ENCODE data around the gene AK1.

The AK1 gene, protein sequence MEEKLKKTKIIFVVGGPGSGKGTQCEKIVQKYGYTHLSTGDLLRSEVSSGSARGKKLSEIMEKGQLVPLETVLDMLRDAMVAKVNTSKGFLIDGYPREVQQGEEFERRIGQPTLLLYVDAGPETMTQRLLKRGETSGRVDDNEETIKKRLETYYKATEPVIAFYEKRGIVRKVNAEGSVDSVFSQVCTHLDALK

GRCh38 chr9:127877566-127877998 is at the start of gene AK1:
Gene AK1 (minus strand): TSS chr9:127877675. CDS start chr9:127874617, 3,058 bp downstream.
- DNase-seq: no peak

DNA sequence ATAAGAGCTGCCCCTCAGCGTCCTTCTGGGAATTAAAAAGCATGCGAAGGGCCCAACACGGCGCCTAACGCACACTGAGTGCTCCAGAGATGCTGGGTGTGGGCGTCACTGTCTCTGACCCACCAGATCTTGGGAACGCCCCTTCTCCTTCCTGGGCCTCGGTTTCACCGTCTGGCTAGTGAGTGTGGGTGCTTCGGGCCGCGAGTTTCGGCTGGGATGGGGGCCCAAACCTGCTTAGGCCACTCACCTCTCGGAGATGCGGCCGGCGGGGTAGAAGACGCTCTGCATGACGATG is 49.4 kb upstream of the AK1 start:
- DNase-seq: no peak

DNA sequence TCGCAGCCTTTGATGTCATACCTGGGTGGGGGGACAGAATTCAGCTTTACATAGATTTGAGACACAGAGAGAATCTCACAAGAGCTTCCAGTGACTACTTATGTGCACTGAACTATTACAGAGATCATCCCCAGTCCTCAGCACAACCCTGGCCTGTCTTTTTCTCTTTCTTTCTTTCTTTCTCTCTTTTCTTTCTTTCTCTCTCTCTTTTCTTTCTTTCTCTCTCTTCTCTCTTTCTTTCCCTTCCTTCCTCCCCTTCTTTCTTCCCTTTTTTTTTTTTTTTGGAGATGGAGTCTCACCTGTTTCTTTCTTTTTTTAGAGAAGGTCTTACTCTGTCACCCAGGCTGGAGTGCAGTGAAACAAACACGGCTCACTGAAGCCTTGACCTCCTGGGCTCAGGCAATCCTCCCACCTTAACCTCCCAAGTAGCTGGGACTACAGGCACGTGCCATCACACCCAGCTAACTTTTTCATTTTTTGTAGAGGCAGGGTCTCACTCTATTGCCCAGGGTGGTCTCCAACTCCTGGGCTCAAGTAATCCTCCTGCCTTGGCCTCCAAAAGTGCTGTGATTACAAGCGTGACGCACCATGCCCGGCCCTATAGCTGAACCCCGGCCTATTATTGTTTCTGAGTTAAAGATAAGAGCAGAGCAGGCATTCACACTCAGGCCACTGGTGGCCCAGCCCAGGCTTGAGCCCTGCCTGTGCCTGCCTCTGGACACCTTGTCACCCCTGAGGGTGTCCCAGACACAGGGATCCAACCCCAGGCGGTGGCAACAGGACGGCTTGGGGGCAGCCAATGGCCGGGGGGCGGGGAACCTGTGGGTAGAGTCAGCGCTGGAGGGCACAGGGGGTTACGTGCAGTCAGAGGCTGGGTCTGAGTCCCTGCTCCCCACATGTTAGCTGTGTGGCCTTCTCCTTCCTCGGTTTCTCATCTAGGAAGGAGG is 48.8 kb upstream of the AK1 start:
- no peak for DNase-seq

DNA sequence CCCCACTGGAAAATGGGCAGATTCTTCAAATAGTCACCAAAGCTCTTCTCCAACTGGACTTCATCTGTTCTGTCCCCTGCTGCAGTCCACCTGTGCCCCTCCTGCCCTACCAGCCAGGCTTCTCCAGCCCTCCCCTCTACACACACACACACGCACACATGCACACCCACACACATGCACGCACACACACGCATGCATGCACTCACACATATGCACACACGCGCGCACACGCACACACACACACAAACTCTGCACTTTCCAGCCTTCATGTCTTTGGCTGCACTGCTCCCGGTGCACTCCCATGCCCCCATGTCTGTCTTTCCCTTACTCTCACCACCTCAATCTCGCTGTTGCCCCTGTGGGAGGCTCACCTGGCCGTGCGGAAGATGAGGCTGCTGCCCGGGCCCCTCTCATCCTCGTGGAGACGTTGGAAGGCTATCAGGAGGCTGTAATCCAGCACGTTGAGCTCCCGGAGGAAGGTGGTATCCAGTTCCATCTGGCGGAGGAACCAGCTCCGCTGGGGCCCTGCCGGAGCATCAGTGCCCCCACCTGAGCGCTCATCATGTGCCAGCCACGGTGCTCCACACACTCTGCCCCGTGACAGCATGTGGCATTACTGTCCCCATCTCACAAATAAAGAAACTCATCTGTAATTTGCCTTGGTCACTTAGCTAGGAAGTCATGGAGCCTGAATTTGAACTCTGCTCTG is 47.4 kb upstream of the AK1 start:
- no peak for DNase-seq

DNA sequence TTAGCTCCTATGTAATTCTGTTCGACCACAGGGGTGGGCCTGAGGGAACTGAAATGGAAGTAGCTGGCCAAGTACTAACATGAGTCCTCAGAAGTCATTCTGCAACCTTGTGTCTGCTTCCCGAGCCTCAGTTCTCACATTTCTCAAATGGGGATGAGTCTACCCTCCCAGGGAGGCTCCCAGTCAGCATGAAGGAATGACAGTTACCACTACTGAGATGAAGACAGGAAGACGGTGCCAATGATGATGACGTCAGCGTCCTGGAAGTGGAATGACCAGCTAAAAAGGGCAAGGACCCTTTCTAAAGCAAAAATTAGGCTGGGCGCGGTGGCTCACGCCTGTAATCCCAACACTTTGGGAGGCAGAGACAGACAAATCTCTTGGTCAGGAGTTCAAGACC is 46.3 kb upstream of the AK1 start:
- DNase-seq: no peak

- DNase-seq: no peak
Observed at GRCh38 chr9:127923046-127923445, 45.6 kb upstream of the AK1 start.

DNA sequence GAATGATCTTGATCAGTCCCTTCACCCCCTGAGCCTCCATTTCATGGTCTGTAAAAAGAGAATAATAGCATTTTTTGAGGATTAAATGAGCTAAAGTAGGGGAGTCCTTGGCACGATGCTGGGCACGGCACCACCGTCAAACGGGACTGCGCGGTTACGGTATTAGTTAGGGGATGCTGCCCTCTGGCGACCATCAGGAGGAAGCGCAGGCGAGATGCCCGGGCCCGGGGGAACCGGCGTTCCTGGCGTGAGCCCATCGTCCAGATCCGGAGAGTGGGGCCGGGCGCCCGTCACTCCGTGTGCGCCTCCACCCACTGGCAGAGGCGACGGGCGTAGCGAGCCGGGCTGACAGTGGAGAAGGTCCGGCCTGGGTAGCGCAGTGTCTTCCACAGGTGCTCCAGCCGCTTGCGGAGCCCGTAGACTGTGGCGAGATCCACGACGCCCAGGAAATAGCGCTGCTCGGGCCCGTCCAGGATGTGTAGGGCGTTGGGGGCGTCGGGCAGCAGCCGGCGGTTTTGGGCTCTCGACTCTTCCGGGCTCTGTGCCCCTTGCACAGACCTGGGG is 44.2 kb upstream of the AK1 start:
- DNase-seq: peak; percentile 73

DNA sequence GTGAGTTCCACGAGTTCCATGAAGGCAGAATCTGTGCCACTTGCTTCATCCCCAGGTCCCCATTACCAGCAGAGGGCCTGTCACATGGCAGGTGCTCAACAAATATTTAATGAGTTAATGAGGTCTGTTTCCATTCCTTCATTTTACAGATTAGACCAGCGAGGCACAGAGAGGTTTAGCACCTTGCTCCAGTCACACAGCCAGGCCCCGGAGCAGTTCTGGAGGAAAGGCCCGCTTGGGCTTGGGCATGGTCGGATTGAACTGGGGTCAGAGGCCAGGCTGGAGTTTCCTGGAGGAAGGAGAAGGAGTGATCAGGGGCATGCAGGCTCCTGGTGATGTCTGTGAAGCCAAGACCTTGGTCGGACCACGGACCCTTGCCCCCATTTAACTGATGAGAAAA is 43.3 kb upstream of the AK1 start:
- no peak for DNase-seq

GRCh38 chr9:127919253-127919815 is 41.9 kb upstream of the AK1 start:
- DNase-seq: peak; percentile 79

DNA sequence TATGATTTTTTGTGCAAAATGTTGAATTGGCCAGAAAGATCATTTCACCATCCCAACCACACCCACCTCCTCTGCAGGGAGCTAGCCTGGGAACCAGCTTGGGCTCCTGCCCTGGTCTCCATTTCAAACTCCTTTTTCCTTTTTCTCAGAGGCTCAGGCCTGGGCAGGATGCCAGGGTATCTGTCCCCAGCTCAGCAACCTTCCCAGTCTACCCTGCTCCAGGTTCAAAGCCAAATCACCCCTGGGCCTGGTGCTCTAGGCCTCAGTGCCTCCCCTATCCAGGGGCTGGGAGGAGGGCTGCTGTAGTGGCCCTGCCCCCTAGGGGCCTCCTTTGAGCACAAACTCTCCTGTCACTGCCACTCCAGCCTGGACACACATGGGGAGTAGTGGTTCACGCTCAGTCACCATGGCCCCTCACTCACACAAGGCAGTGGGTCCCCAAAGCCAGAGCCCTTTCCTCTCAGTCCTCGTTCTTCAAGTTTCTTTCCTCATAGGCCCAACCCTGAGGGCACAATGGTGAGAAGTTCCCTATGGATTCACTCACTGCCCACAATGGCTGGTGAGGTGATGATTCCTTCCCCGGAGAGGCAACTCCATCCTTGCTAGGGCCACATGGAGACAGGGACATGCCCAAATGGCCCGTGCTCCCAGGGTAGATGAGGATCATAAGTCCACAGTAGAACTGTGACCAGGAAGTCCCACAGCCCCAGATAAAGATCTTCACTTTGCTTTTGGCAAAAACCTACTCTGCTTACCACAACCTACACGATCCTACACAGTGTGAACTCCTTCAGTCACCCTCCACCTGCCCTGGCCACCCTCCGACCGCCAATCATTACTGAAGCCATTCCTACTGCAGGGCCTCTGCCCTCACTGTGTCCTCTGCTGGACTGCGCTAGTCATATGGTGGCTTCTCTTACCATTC is 41.0 kb upstream of the AK1 start:
- DNase-seq: no peak

- DNase-seq: peak; percentile 77
Observed at GRCh38 chr9:127917603-127918002, 40.1 kb upstream of the AK1 start.

- peak; percentile 94 for DNase-seq
Observed at GRCh38 chr9:127916720-127917581, 39.5 kb upstream of the AK1 start, which contains the start of gene ST6GALNAC4. Gene ST6GALNAC4 (minus strand): TSS chr9:127917041. CDS start chr9:127916419, 622 bp downstream.

- DNase-seq: peak; percentile 84
Observed at GRCh38 chr9:127915801-127916719, 38.6 kb upstream of the AK1 start.

DNA sequence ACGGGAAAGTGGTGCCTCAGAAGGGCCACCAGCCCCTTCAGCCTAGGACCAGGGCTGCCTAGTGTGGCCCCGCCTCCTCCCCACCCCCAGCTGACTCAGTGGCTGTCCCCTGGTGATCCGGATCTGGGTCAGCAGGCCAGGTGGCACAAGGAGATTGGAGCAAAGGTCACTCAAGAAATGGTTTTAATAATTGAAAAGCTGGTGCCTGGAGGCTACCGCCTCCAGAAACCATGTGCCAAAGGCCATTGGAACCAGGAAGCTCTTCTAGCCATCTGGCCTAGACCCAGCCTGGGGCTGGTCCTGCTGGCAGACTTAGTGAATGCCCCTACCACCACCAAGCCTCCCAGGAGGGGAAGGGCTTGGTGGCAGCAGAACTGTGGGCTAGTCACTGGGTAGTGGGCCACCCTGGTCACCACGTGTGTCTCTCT is 37.9 kb upstream of the AK1 start:
- DNase-seq: no peak

- no peak for DNase-seq
Observed at GRCh38 chr9:127913682-127914081, 36.2 kb upstream of the AK1 start.

- no peak for DNase-seq
Observed at GRCh38 chr9:127912882-127913281, 35.4 kb upstream of the AK1 start.

GRCh38 chr9:127912296-127912695 is 34.8 kb upstream of the AK1 start:
- DNase-seq: no peak

DNA sequence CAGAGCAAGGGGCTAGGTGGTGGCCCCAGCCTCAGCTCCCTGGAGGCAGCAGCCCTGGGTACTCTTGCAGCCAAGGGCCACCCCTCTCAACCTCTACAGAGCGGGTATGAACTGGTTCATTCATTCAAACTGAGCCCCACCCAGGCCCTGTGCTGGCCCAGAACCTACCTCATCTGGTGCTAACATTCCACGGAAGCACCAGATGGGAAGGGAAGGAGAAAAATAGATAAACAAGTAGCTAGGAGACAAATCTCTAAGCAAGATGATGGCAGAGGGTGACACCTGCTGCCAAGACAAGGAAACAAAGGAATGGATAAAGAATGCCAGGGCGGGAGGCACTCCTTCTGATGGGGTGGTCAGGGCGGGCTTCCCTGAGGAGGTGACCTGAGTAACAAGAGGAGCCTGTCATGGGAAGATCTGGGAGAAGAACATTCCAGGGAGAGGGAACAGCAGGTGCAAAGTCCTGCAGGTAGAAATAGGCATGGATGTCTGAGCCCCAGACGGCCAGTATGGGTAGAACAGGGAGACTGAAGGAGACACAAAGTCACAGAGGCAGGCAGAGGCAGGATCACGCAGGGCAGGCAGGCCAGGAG is 33.2 kb upstream of the AK1 start:
- no peak for DNase-seq

DNA sequence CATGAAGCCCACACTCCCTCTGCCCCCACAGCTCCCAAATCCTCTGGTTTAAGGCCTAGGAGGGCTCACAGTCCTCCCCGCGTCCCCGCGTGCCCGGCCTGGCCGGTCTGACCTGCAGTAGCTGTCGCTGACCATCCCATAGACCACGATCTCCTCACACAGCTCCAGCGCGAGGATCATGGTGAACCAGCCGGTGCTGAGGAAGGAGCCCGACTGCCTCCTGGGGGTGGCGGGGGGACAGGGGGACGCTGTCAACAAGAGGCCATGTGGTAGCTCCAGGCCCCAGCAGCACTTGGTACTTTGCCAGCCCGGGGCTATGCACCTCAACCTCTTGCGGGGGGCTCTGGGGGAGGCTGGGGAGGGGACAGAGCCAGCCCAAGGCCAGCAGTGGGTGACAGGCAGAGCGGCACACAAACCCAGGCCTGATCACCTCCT is 32.4 kb upstream of the AK1 start:
- DNase-seq: no peak

DNA sequence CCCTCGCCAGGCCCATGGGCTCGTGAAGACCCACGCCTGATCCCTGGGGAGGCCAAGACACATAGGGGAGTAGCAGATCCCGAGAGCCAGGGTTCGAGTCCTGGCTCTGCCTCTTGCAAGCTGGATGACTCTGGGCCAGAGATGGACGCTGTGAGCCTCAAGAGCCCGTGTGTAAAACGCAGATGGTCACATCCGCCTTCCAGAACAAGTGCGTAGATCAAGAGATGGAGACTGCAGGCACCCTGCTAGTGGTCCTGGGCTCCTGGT is 31.1 kb upstream of the AK1 start:
- DNase-seq: no peak

Data from CD4-positive, alpha-beta T cell treated with Interferon gamma for 1 hour (primary cell).